NCI-H1105 treated with DMSO at 0.1 percent for 48 hours (cell line): ENCODE results near the gene SLAMF8.

Source experiments
- DNase-seq: peaks from one replicate; lab custom pipeline; 2025; lab: John Stamatoyannopoulos, UW

The SLAMF8 gene

GRCh38 chr1:159826441-159827101, at the start of gene SLAMF8:
Gene SLAMF8, plus strand, starts transcription at chr1:159826873. Its CDS starts 26 bp downstream, at chr1:159826899.
- no peak for DNase-seq

- no peak for DNase-seq
Observed at GRCh38 chr1:159778266-159778665, 48.4 kb upstream of the SLAMF8 start.

GRCh38 chr1:159779403-159779851, 47.2 kb upstream of the SLAMF8 start:
- no peak for DNase-seq

GRCh38 chr1:159780583-159781582, 45.8 kb upstream of the SLAMF8 start, which contains the start of gene DUSP23:
Gene DUSP23, plus strand, starts transcription at chr1:159780962. Its CDS starts 139 bp downstream, at chr1:159781101.
- peak; percentile 98 for DNase-seq

GRCh38 chr1:159781992-159782391, 44.7 kb upstream of the SLAMF8 start:
- no peak for DNase-seq

GRCh38 chr1:159783724-159784123, 42.9 kb upstream of the SLAMF8 start:
- no peak for DNase-seq

- no peak for DNase-seq
Observed at GRCh38 chr1:159786465-159786864, 40.2 kb upstream of the SLAMF8 start.

- no peak for DNase-seq
Observed at GRCh38 chr1:159786966-159787365, 39.7 kb upstream of the SLAMF8 start.

- peak; percentile 50 for DNase-seq
Observed at GRCh38 chr1:159790237-159790917, 36.3 kb upstream of the SLAMF8 start.

GRCh38 chr1:159791031-159791430, 35.6 kb upstream of the SLAMF8 start:
- DNase-seq, result no peak

- no peak for DNase-seq
Observed at GRCh38 chr1:159791461-159791860, 35.2 kb upstream of the SLAMF8 start.

GRCh38 chr1:159795534-159795933, 31.1 kb upstream of the SLAMF8 start:
- no peak for DNase-seq

- DNase-seq, result peak; percentile 90
Observed at GRCh38 chr1:159798893-159799292, 27.8 kb upstream of the SLAMF8 start.

GRCh38 chr1:159799446-159799985, 27.2 kb upstream of the SLAMF8 start:
- no peak for DNase-seq

- no peak for DNase-seq
Observed at GRCh38 chr1:159800177-159800930, 26.3 kb upstream of the SLAMF8 start.

- no peak for DNase-seq
Observed at GRCh38 chr1:159802111-159802510, 24.6 kb upstream of the SLAMF8 start, which contains the start of gene FCRL6. Gene FCRL6, plus strand, starts transcription at chr1:159802360. Its CDS starts 65 bp downstream, at chr1:159802425.

GRCh38 chr1:159803956-159804689, 22.6 kb upstream of the SLAMF8 start:
- no peak for DNase-seq

- DNase-seq, result no peak
Observed at GRCh38 chr1:159804924-159805323, 21.7 kb upstream of the SLAMF8 start.

- DNase-seq, result no peak
Observed at GRCh38 chr1:159815926-159816325, 10.7 kb upstream of the SLAMF8 start.
